Neural crest cell (in vitro differentiated cells): ENCODE data around the gene SEPTIN1. TPM values are rescaled to one million over a fixed set of nuclear protein-coding genes. Genes with fewer than 3 reads are reported as not detected.

Experiments used
- DNase-seq: peaks from one replicate; pipeline ENCODE4 v3.0.0; 2021; ENCODE audit warnings: low read depth, mixed read lengths, low spot score
- H3K27ac Mint-ChIP-seq: one replicate; pipeline ENCODE4 v1.8.0; 2021; ENCODE audit warnings: mild to moderate bottlenecking, mixed read lengths; ENCODE audit not compliant: unreplicated experiment
- H3K27me3 Mint-ChIP-seq: 2 replicates; pipeline ENCODE4 v1.8.0; 2021; ENCODE audit warnings: low read depth, mild to moderate bottlenecking, mixed read lengths
- H3K36me3 Mint-ChIP-seq: 2 replicates; pipeline ENCODE4 v1.8.0; 2021; ENCODE audit warnings: low read depth, mild to moderate bottlenecking, mixed read lengths
- H3K4me1 Mint-ChIP-seq: 2 replicates; pipeline ENCODE4 v1.8.0; 2021; ENCODE audit warnings: mixed read lengths
- H3K4me3 Mint-ChIP-seq: one replicate; pipeline ENCODE4 v1.8.0; 2021; ENCODE audit warnings: mild to moderate bottlenecking, mixed read lengths
- H3K9me3 Mint-ChIP-seq: 2 replicates; pipeline ENCODE4 v1.8.0; 2021; ENCODE audit warnings: mixed read lengths
- total RNA-seq: library from RNA; stranded (reverse); gene quantifications from 2 replicates; pipeline ENCODE4 v1.2.1, GENCODE V29; 2021
- TF ChIP-seq, protein P1 (sequence below): fragments of 200-600 bp; sonication (generic); conservative IDR thresholded peaks from 2 replicates; pipeline ENCODE4 v1.5.0; 2021; ENCODE audit warnings: antibody characterized with exemption, mild to moderate bottlenecking

SEPTIN1 gene
- total RNA-seq, 1 donor from 2014 or later, result 2.3 TPM

DNA sequence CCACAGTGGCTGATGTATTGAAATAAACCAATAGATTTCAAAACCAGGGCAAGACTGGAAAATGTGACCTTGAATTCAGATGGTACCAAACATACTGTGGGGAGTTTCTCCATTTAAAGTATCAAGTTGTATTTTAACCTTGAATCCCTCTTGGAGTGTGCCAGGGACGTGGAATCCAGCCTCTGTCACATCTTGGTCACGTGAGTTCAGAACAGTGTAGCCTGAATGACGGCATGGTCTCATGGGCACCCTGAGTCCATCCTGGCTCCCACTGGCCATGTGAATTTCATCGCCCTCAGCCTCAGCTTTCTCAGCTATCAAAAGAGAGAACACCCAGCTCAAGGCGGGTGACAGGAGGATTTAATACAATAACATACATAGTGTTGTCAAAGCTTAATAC, 31.8 kb upstream of the SEPTIN1 start:
- no peaks in the 10 kb centered on the region for H3K9me3 Mint-ChIP-seq
- peak overlapping the region; percentile 38 for H3K4me3 Mint-ChIP-seq
- no peak overlapping the region for H3K27ac Mint-ChIP-seq
- DNase-seq, result no peak
- TF ChIP-seq, protein P1, sequence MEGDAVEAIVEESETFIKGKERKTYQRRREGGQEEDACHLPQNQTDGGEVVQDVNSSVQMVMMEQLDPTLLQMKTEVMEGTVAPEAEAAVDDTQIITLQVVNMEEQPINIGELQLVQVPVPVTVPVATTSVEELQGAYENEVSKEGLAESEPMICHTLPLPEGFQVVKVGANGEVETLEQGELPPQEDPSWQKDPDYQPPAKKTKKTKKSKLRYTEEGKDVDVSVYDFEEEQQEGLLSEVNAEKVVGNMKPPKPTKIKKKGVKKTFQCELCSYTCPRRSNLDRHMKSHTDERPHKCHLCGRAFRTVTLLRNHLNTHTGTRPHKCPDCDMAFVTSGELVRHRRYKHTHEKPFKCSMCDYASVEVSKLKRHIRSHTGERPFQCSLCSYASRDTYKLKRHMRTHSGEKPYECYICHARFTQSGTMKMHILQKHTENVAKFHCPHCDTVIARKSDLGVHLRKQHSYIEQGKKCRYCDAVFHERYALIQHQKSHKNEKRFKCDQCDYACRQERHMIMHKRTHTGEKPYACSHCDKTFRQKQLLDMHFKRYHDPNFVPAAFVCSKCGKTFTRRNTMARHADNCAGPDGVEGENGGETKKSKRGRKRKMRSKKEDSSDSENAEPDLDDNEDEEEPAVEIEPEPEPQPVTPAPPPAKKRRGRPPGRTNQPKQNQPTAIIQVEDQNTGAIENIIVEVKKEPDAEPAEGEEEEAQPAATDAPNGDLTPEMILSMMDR, result no peak
- H3K36me3 Mint-ChIP-seq, result no peaks in the 10 kb centered on the region
- peaks cover 32% of the 10 kb centered on the region for H3K4me1 Mint-ChIP-seq
- H3K27me3 Mint-ChIP-seq, result no peaks in the 10 kb centered on the region

- DNase-seq, result no peak
- TF ChIP-seq, protein P1, result no peak
- no peaks in the 10 kb centered on the region for H3K36me3 Mint-ChIP-seq
- no peak overlapping the region for H3K4me3 Mint-ChIP-seq
- no peaks in the 10 kb centered on the region for H3K27me3 Mint-ChIP-seq
- H3K9me3 Mint-ChIP-seq, result no peaks in the 10 kb centered on the region
- no peak overlapping the region for H3K27ac Mint-ChIP-seq
- H3K4me1 Mint-ChIP-seq, result peaks cover 32% of the 10 kb centered on the region
Measured at GRCh38 chr16:30413112-30413806, 30.9 kb upstream of the SEPTIN1 start.

GRCh38 chr16:30409125-30410060, 27.0 kb upstream of the SEPTIN1 start:
- H3K4me3 Mint-ChIP-seq, result peak overlapping the region; percentile 88
- H3K4me1 Mint-ChIP-seq, result peaks cover 28% of the 10 kb centered on the region
- H3K9me3 Mint-ChIP-seq, result no peaks in the 10 kb centered on the region
- no peaks in the 10 kb centered on the region for H3K27me3 Mint-ChIP-seq
- DNase-seq, result peak; percentile 99
- peak overlapping the region; percentile 35 for H3K27ac Mint-ChIP-seq
- no peaks in the 10 kb centered on the region for H3K36me3 Mint-ChIP-seq
- TF ChIP-seq, protein P1, result peak; percentile 96

DNA sequence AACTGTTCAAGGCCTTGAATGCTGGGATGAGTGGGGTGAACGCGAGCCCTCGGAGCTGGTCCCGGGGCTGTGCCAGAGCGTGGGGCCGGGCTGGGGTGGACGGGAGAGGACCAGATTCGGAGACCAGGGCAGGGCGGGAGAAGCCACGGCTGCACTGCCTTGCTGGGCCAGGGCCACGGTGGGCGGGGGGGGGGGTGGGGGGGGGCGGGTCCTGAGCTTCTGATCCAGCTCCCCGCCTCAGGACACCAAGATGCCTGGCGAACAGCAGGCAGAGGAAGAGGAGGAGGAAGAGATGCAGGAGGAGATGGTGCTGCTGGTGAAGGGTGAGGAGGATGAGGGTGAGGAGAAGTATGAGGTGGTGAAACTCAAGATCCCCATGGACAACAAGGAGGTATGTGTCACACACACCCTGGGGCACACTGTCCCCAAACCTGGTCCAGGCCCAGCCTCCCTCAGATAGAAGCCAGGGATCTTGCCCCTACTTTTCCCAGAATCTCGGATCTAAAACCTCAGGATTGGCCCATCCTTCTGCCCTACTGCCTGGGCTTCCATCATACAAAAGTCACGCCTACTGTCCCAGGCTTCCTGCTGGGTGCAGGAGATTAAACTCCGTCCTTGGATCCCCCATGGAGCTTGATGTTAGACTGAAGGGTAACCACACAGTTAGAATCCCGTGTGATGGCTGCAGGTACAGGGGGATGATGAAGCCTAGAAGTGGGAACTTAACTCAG, 25.6 kb upstream of the SEPTIN1 start:
- Mint-ChIP-seq H3K4me1 (peaks cover 28% of the 10 kb centered on the region), H3K9me3 (no peaks in the 10 kb centered on the region), H3K36me3 (no peaks in the 10 kb centered on the region), H3K27me3 (no peaks in the 10 kb centered on the region), H3K27ac (peak overlapping the region; percentile 35), H3K4me3 (peak overlapping the region; percentile 88)
- TF ChIP-seq, protein P1, result no peak
- no peak for DNase-seq

DNA sequence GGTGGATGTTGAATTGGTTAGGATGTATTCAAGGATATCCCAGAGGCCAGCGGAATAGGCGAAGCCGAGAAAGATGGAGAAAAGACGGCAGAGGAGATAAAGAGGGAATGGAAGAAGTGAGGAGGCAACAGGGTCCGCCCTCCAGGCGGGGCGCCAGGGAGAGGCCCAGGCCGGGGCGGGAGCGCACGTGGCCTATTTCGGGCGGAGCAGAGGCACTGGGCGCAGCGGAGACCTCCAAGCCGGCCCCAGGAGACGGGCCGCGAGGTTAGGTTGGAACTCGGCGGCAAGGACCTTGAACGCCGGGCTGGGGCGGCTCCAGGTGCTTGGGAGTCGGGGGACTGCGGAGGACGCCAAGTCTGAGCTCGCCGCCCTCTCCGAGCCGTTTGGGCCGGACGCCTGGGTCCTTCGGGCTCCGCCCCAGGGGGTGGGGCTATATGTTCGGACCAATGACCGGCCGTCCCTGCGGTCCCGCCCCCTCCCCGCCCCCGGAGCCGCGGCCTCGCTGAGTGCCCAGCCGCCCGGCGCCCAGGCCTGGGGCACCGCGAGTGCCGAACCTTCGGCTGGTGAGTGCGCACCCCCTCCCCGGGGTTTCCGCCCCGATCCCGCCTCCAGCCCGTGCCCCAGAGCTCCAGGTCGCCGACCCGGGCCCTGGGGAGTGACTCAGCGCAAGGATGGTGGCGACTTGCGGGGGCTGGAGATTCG, 24.9 kb upstream of the SEPTIN1 start, which contains the start of gene ZNF771:
Gene ZNF771, plus strand, starts transcription at position 505 of the 702 bp plus-strand sequence. CDS start 448 bp downstream, outside the sequence.
- peak; percentile 79 for DNase-seq
- Mint-ChIP-seq H3K4me3 (peak within 1 kb of the TSS; percentile 88), H3K4me1 (peaks cover 28% of the 10 kb centered on the region), H3K27ac (peak within 1 kb of the TSS; percentile 81), H3K9me3 (no peaks in the 10 kb centered on the region), H3K36me3 (no peaks in the 10 kb centered on the region), H3K27me3 (no peaks in the 10 kb centered on the region)
- TF ChIP-seq, protein P1, result peak; percentile 26
